GM19324 (cell line): Measurements from ENCODE around the gene FADS6.

ENCODE experiments used
- ATAC-seq: cut with Tn5 transposase; IDR thresholded peaks from one replicate; pipeline ENCODE4 v1.9.1; 2021; ENCODE audit warnings: mild to moderate bottlenecking, moderate library complexity; ENCODE audit not compliant: unreplicated experiment, low FRiP score

The FADS6 gene

GRCh38 chr17:74892974-74893911, at the start of gene FADS6:
Gene FADS6, minus strand, starts transcription at chr17:74893633. Its CDS starts 38 bp downstream, at chr17:74893595.
- ATAC-seq, result no peak

- no peak for ATAC-seq
These were observed 47.8 kb upstream of the FADS6 start for GRCh38 chr17:74941128-74941725.

- ATAC-seq, result no peak
These were observed 46.1 kb upstream of the FADS6 start for GRCh38 chr17:74939534-74939933.

- no peak for ATAC-seq
These were observed 44.9 kb upstream of the FADS6 start for GRCh38 chr17:74938194-74938950.

- ATAC-seq, result no peak
These were observed 43.9 kb upstream of the FADS6 start for GRCh38 chr17:74937064-74938051.

GRCh38 chr17:74936470-74936799, 43.0 kb upstream of the FADS6 start:
- no peak for ATAC-seq

- ATAC-seq, result no peak
These were observed 42.4 kb upstream of the FADS6 start, which contains the start of gene OTOP3 for GRCh38 chr17:74935585-74936469. Gene OTOP3, plus strand, starts transcription at chr17:74935898. Its CDS starts 24 bp downstream, at chr17:74935922.

- no peak for ATAC-seq
These were observed 41.6 kb upstream of the FADS6 start for GRCh38 chr17:74935048-74935447.

GRCh38 chr17:74930535-74931036, 37.2 kb upstream of the FADS6 start:
- no peak for ATAC-seq

GRCh38 chr17:74928786-74929185, 35.4 kb upstream of the FADS6 start:
- no peak for ATAC-seq

GRCh38 chr17:74925242-74925641, 31.8 kb upstream of the FADS6 start:
- ATAC-seq, result no peak

- no peak for ATAC-seq
These were observed 31.0 kb upstream of the FADS6 start, which contains the start of gene OTOP2 for GRCh38 chr17:74924250-74924948. Gene OTOP2, plus strand, starts transcription at chr17:74924273. Its CDS starts 360 bp downstream, at chr17:74924633.

- no peak for ATAC-seq
These were observed 30.3 kb upstream of the FADS6 start for GRCh38 chr17:74923538-74924249.

- ATAC-seq, result no peak
These were observed 29.5 kb upstream of the FADS6 start, which contains the start of gene USH1G for GRCh38 chr17:74922694-74923537. Gene USH1G, minus strand, starts transcription at chr17:74923255. Its CDS starts 182 bp downstream, at chr17:74923073.

- ATAC-seq, result no peak
These were observed 28.7 kb upstream of the FADS6 start for GRCh38 chr17:74922172-74922571.

GRCh38 chr17:74921769-74922168, 28.3 kb upstream of the FADS6 start:
- ATAC-seq, result no peak
